ENCODE results near the gene AHNAK.

The AHNAK gene

DNA sequence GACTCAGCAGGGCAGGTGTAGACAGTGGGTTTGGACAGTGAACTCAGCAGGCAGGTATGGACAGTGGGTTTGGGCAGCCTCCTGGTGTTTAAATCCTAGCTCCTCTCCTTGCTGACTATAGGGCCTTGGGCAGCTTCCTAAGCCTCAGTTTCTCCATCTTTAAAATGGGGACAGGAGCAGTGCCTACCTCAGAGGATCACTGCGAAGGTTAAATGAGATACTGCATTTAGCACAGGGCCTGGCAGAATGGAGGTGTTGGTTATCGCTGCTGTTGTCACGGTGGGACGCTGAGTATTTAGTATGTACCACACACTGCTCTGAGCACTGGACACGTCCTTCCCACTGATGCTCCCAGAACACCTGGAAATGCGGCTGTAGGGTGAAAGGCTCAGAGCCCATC lies 142.2 kb downstream of the AHNAK start:
- no peak for DNase-seq (ENCODE audit: low read depth)
- TF ChIP-seq, protein P1, sequence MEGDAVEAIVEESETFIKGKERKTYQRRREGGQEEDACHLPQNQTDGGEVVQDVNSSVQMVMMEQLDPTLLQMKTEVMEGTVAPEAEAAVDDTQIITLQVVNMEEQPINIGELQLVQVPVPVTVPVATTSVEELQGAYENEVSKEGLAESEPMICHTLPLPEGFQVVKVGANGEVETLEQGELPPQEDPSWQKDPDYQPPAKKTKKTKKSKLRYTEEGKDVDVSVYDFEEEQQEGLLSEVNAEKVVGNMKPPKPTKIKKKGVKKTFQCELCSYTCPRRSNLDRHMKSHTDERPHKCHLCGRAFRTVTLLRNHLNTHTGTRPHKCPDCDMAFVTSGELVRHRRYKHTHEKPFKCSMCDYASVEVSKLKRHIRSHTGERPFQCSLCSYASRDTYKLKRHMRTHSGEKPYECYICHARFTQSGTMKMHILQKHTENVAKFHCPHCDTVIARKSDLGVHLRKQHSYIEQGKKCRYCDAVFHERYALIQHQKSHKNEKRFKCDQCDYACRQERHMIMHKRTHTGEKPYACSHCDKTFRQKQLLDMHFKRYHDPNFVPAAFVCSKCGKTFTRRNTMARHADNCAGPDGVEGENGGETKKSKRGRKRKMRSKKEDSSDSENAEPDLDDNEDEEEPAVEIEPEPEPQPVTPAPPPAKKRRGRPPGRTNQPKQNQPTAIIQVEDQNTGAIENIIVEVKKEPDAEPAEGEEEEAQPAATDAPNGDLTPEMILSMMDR (IDR thresholded peaks at IDR 0.05; ENCODE audit: low read length, missing control alignments), result no peak
- H3K4me3 ChIP-seq (replicated peaks; ENCODE audit: low read depth, low read length), result no peak overlapping the region

- H3K4me3 ChIP-seq (replicated peaks; ENCODE audit: low read depth, low read length), result no peak overlapping the region
- no peak for DNase-seq (ENCODE audit: low read depth)
- TF ChIP-seq, protein P1 (IDR thresholded peaks at IDR 0.05; ENCODE audit: low read length, missing control alignments), result no peak
Measured at GRCh38 chr11:62402960-62403730, 143.5 kb downstream of the AHNAK start.

GRCh38 chr11:62402226-62402959 lies 144.2 kb downstream of the AHNAK start:
- TF ChIP-seq, protein P1 (IDR thresholded peaks at IDR 0.05; ENCODE audit: low read length, missing control alignments), result no peak
- DNase-seq (ENCODE audit: low read depth), result no peak
- no peak overlapping the region for H3K4me3 ChIP-seq (replicated peaks; ENCODE audit: low read depth, low read length)

GRCh38 chr11:62401811-62402210 lies 144.8 kb downstream of the AHNAK start:
- no peak for DNase-seq (ENCODE audit: low read depth)
- TF ChIP-seq, protein P1 (IDR thresholded peaks at IDR 0.05; ENCODE audit: low read length, missing control alignments), result no peak
- no peak overlapping the region for H3K4me3 ChIP-seq (replicated peaks; ENCODE audit: low read depth, low read length)

DNA sequence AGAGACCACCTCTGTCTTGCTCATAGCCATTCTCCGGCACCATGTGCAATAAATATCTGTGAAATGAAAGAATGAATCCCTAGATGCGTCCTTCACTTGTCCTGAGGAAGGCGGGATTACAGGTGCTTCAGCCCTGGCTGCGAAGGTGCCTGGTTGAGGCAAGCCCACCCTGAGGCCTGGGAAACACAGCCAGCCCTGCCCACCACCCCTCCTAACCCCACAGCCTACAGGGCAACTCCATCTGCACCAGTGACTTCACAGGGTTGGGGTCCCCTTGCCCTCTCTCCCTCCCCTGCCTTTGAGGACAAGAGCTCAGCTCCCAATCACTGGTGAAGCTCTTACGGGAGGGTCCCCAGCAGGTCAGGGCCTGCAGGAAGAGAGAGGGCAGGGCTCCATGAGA lies 145.2 kb downstream of the AHNAK start:
- TF ChIP-seq, protein P1 (IDR thresholded peaks at IDR 0.05; ENCODE audit: low read length, missing control alignments), result no peak
- no peak overlapping the region for H3K4me3 ChIP-seq (replicated peaks; ENCODE audit: low read depth, low read length)
- no peak for DNase-seq (ENCODE audit: low read depth)

DNA sequence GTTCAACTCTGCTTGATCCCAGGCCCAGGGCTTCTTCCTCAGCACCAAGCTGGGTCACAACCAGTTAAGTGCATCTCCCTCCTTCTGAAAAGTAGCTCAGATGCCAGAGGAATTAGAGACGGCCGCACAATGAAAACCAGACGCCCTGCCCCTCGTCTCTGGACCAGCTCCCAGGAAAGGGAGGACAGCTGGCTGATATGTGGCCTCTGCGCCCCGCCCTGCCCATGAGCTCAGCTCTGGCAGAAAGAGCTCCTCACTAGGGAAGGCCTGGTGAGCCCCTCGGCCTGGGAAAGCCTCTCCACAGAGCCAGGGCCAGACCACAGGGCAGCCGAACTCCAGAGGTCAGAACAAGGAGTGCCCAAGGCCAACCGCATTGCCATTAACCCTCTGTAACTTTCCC lies 145.8 kb downstream of the AHNAK start:
- DNase-seq (ENCODE audit: low read depth), result peak; percentile 82
- no peak overlapping the region for H3K4me3 ChIP-seq (replicated peaks; ENCODE audit: low read depth, low read length)
- TF ChIP-seq, protein P1 (IDR thresholded peaks at IDR 0.05; ENCODE audit: low read length, missing control alignments), result no peak
